Mesenchymal stem cell (in vitro differentiated cells and primary cell): Measurements from ENCODE around the gene RIPK3.
"Not testable (repeated sequence)": the region's sequence is repeated elsewhere in the genome, so short reads cannot be mapped to it uniquely, and the experiment has no call there.

Experiments
- DNase-seq: peaks from one replicate; pipeline ENCODE4 v3.0.0-alpha.2; 2013
- H2AFZ ChIP-seq: one replicate; pipeline ENCODE4 v1.6.1; 2013; ENCODE audit warnings: low read depth, mild to moderate bottlenecking, control low read depth, inconsistent platforms, low read length, moderate library complexity
- H2AK5ac ChIP-seq: 2 replicates; pipeline ENCODE4 v1.6.1; 2013; ENCODE audit warnings: low read length, moderate library complexity, mild to moderate bottlenecking, inconsistent platforms; ENCODE audit not compliant: severe bottlenecking
- H2BK120ac ChIP-seq: one replicate; pipeline ENCODE4 v1.6.1; 2013; ENCODE audit warnings: low read depth, mild to moderate bottlenecking, inconsistent platforms, low read length, moderate library complexity
- H2BK12ac ChIP-seq, 2 experiments: one replicate each; pipeline ENCODE4 v1.6.1; 2013; ENCODE audit warnings: inconsistent platforms in 2 of 2, low read length in 2 of 2, mild to moderate bottlenecking in 2 of 2, moderate library complexity in 2 of 2, control low read depth in 1 of 2
- H2BK15ac ChIP-seq: one replicate; pipeline ENCODE4 v1.6.1; 2013; ENCODE audit warnings: mild to moderate bottlenecking, low read depth, inconsistent platforms; ENCODE audit not compliant: poor library complexity, severe bottlenecking
- H2BK5ac ChIP-seq: 2 replicates; pipeline ENCODE4 v1.6.1; 2013; ENCODE audit warnings: low read depth, mild to moderate bottlenecking, low read length, control low read depth, inconsistent platforms; ENCODE audit not compliant: poor library complexity, severe bottlenecking
- H3K14ac ChIP-seq, 2 experiments: one replicate each; pipeline ENCODE4 v1.6.1; 2013; ENCODE audit warnings: inconsistent platforms in 2 of 2, low read length in 2 of 2, control low read depth in 1 of 2, mild to moderate bottlenecking in 1 of 2, moderate library complexity in 1 of 2
- H3K18ac ChIP-seq, 2 experiments: one replicate each; pipeline ENCODE4 v1.6.1; 2013; ENCODE audit warnings: inconsistent platforms in 2 of 2, low read length in 2 of 2, control low read depth in 1 of 2, low read depth in 1 of 2, mild to moderate bottlenecking in 1 of 2
- H3K23ac ChIP-seq, 2 experiments: one replicate each; pipeline ENCODE4 v1.6.1; 2013; ENCODE audit warnings: inconsistent platforms in 2 of 2, low read length in 2 of 2, mild to moderate bottlenecking in 2 of 2, moderate library complexity in 2 of 2, control low read depth in 1 of 2
- H3K27ac ChIP-seq: 2 replicates; pipeline ENCODE4 v1.5.1; 2013; ENCODE audit warnings: mild to moderate bottlenecking, moderate library complexity, low read length, control low read depth, inconsistent platforms; ENCODE audit not compliant: poor library complexity, severe bottlenecking
- H3K27me3 ChIP-seq, 2 experiments: 2 replicates each; pipeline versions ENCODE4 v1.6.1 to v1.7.0; 2013; ENCODE audit warnings: low read length in 2 of 2, mild to moderate bottlenecking in 2 of 2, moderate library complexity in 2 of 2, control low read depth in 1 of 2, inconsistent platforms in 1 of 2; ENCODE audit not compliant: control insufficient read depth in 1 of 2, insufficient read depth in 1 of 2
- H3K36me3 ChIP-seq, 2 experiments: 2 replicates each; pipeline versions ENCODE4 v1.6.1 to v1.7.0; 2013; ENCODE audit warnings: low read length in 2 of 2, control low read depth in 1 of 2, inconsistent platforms in 1 of 2, low read depth in 1 of 2, mild to moderate bottlenecking in 1 of 2; ENCODE audit not compliant: insufficient read depth in 2 of 2, control insufficient read depth in 1 of 2
- H3K4ac ChIP-seq, 2 experiments: one replicate each; pipeline ENCODE4 v1.6.1; 2013; ENCODE audit warnings: inconsistent platforms in 2 of 2, low read length in 2 of 2, mild to moderate bottlenecking in 2 of 2, moderate library complexity in 2 of 2, control low read depth in 1 of 2, low read depth in 1 of 2
- H3K4me1 ChIP-seq: 2 replicates; pipeline ENCODE4 v1.6.1; 2013; ENCODE audit warnings: low read depth, low read length, control low read depth; ENCODE audit not compliant: control insufficient read depth, insufficient read depth
- H3K4me2 ChIP-seq: 2 replicates; pipeline ENCODE4 v1.6.1; 2013; ENCODE audit warnings: low read length, mild to moderate bottlenecking, inconsistent platforms; ENCODE audit not compliant: poor library complexity, severe bottlenecking
- H3K4me3 ChIP-seq, 2 experiments: 2 replicates each; pipeline versions ENCODE4 v1.5.1 to v1.7.0; 2013; ENCODE audit warnings: low read length in 2 of 2, mild to moderate bottlenecking in 2 of 2, control low read depth in 1 of 2, low read depth in 1 of 2; ENCODE audit not compliant: insufficient read depth in 1 of 2
- H3K79me1 ChIP-seq: replicated peaks from 2 replicates; pipeline ENCODE4 v1.6.1; 2013; ENCODE audit warnings: mild to moderate bottlenecking, control low read depth, low read length, inconsistent platforms; ENCODE audit not compliant: poor library complexity, severe bottlenecking
- H3K9ac ChIP-seq: 2 replicates; pipeline ENCODE4 v1.7.0; 2013; ENCODE audit warnings: mild to moderate bottlenecking, low read length, moderate library complexity
- H3K9me3 ChIP-seq: 2 replicates; pipeline ENCODE4 v1.7.0; 2013; ENCODE audit warnings: mild to moderate bottlenecking, low read length; ENCODE audit not compliant: control insufficient read depth
- H4K8ac ChIP-seq: one replicate; pipeline ENCODE4 v1.6.1; 2013; ENCODE audit warnings: inconsistent platforms, mild to moderate bottlenecking, low read length, moderate library complexity
- H4K91ac ChIP-seq: one replicate; pipeline ENCODE4 v1.6.1; 2013; ENCODE audit warnings: mild to moderate bottlenecking, low read length, inconsistent platforms
- WGBS: methylation state at CpG from one replicate; pipeline ENCODE4 v1.1.7; 2013; ENCODE audit warnings: mixed read lengths; 5-methylcytosine and 5-hydroxymethylcytosine counted together

The RIPK3 gene

DNA sequence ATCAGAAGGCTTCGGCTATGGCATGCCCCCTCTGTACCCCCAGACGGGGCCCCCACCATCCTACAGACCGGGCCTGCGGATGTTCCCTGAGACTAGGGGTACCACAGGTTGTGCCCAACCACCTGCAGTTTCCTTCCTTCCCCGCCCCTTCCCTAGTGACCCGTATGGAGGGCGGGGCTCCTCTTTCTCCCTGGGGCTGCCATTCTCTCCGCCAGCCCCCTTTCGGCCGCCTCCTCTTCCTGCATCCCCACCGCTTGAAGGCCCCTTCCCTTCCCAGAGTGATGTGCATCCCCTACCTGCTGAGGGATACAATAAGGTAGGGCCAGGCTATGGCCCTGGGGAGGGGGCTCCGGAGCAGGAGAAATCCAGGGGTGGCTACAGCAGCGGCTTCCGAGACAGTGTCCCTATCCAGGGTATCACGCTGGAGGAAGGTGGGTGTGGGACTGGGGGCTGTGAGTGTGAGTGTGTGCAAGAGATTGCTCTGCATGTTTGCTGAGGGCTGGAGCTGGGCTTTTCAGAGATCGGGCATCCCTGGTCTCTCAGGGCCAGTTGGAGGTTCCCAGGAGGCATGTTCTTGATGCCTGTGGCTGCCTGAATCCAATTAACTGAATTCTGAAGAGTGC is 36.8 kb upstream of the RIPK3 start:
- H3K27me3 ChIP-seq, result no peaks in the 10 kb centered on the region

DNA sequence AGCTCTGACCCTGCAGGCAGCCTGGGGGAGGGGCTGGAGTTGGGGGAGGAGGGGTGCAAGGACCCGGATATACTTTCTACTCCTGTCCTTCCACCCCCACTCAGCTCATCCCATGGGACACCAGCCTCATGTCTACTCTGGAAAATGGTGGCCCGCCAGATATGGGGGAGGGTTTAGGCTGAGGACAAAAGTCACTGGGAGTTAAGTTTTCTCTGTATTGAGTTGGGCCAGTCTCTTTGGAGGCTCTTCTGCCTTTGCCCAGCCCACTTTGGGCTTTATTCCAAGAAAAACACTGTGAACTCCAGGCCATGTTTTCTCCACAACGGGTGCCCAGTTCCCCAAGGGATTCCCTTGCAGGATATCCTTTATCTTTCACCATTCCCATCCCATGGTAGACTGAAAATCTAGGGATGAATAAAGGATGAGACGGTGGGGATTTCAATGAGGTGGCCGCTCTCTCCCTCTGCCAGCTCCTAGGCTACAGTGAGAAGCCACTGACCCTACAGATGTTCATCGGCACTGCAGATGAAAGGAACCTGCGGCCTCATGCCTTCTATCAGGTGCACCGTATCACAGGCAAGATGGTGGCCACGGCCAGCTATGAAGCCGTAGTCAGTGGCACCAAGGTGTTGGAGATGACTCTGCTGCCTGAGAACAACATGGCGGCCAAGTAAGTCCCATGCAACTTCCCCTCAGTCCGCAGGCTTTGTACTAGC is 33.1 kb upstream of the RIPK3 start:
- Histone ChIP-seq H3K23ac (no peak overlapping the region), H2BK12ac (no peak overlapping the region), H3K18ac (no peak overlapping the region), H3K4me1 (peaks cover 21% of the 10 kb centered on the region), H4K8ac (no peak overlapping the region), H2BK5ac (no peak overlapping the region), H4K91ac (no peak overlapping the region), H3K14ac (no peak overlapping the region), H2BK15ac (no peak overlapping the region), H3K36me3 (peaks cover 63 to 81% of the 10 kb centered on the region in 2 experiments), H3K4ac (no peak overlapping the region), H3K9ac (no peak overlapping the region), H3K4me2 (no peak overlapping the region), H3K9me3 (no peaks in the 10 kb centered on the region), H3K79me1 (peaks cover 12% of the 10 kb centered on the region), H2AK5ac (no peak overlapping the region), H2AFZ (no peak overlapping the region), H2BK120ac (no peak overlapping the region), H3K4me3 (no peak overlapping the region), H3K27ac (no peak overlapping the region), H3K27me3 (no peaks in the 10 kb centered on the region)
- 99% methylated on average over 9 of the region's 12 CpGs for WGBS
- no peak for DNase-seq

More for the DNA sequence above, 36.8 kb upstream of the RIPK3 start:
- Histone ChIP-seq H2BK15ac (no peak overlapping the region), H2AFZ (no peak overlapping the region), H3K9ac (no peak overlapping the region), H3K14ac (no peak overlapping the region), H3K4me2 (no peak overlapping the region), H4K8ac (no peak overlapping the region), H3K79me1 (no peaks in the 10 kb centered on the region), H4K91ac (no peak overlapping the region), H3K4me1 (peaks cover 5% of the 10 kb centered on the region), H3K18ac (no peak overlapping the region), H3K27ac (no peak overlapping the region), H2BK5ac (no peak overlapping the region), H3K36me3 (peaks cover 58 to 75% of the 10 kb centered on the region in 2 experiments), H3K23ac (no peak overlapping the region), H2AK5ac (no peak overlapping the region), H3K4me3 (no peak overlapping the region), H3K9me3 (no peaks in the 10 kb centered on the region), H2BK120ac (no peak overlapping the region), H2BK12ac (no peak overlapping the region), H3K4ac (no peak overlapping the region)
- DNase-seq, result no peak
- WGBS, result 70% methylated on average over 11 of the region's 16 CpGs

GRCh38 chr14:24371605-24372004 is 31.8 kb upstream of the RIPK3 start:
- not testable (repeated sequence) for H2AK5ac ChIP-seq, H3K4me2 ChIP-seq, H2AFZ ChIP-seq, H2BK120ac ChIP-seq, H2BK15ac ChIP-seq, H3K23ac ChIP-seq, H4K91ac ChIP-seq, H3K9me3 ChIP-seq, H3K27me3 ChIP-seq, H3K14ac ChIP-seq, H2BK12ac ChIP-seq, H3K27ac ChIP-seq, H3K4ac ChIP-seq, H2BK5ac ChIP-seq, DNase-seq, H3K18ac ChIP-seq
- Histone ChIP-seq H3K36me3 (peaks cover 52 to 69% of the 10 kb centered on the region in 2 experiments), H3K4me1 (peaks cover 28% of the 10 kb centered on the region), H3K9ac (peak overlapping the region; percentile 7), H3K79me1 (peaks cover 12% of the 10 kb centered on the region), H4K8ac (peak overlapping the region; percentile 9), H3K4me3 (peak overlapping the region in 1 of 2 experiments; percentile 89)
- WGBS, result 97% methylated on average over 3 of the region's 3 CpGs

DNA sequence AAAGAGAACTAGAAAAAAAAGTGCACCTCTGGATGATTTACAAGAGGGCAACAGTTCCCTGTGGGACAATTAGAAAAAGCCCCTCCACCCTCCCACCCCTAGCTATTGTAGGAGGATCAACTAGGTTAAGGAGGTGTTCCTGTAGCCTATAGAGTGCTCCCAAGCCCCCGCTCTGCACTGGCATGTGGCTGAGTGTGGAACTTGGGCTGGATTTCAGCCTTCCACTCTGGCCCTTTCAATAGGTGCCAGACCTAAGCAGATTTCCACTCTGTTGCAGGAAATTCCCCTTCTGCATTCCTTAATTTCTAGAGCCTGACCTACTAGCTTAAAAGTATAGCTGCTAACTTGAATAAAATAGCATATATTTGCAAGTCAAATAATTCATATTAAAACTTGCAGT is 31.0 kb upstream of the RIPK3 start:
- H3K9ac ChIP-seq, result peak overlapping the region; percentile 7
- no peaks in the 10 kb centered on the region for H3K27me3 ChIP-seq
- WGBS, result no CpG with 5 or more reads among the region's 1 CpG
- no peak overlapping the region for H3K18ac ChIP-seq
- H3K9me3 ChIP-seq, result no peaks in the 10 kb centered on the region
- H3K79me1 ChIP-seq, result peaks cover 12% of the 10 kb centered on the region
- H3K4me2 ChIP-seq, result no peak overlapping the region
- H3K36me3 ChIP-seq, result peaks cover 43 to 60% of the 10 kb centered on the region in 2 experiments
- no peak overlapping the region for H2BK5ac ChIP-seq
- H2AFZ ChIP-seq, result no peak overlapping the region
- H4K8ac ChIP-seq, result no peak overlapping the region
- H3K4me1 ChIP-seq, result peaks cover 33% of the 10 kb centered on the region
- no peak for DNase-seq
- H3K14ac ChIP-seq, result no peak overlapping the region
- no peak overlapping the region for H3K23ac ChIP-seq
- no peak overlapping the region for H3K4ac ChIP-seq
- no peak overlapping the region for H3K27ac ChIP-seq
- H2BK15ac ChIP-seq, result no peak overlapping the region
- H4K91ac ChIP-seq, result no peak overlapping the region
- H2BK12ac ChIP-seq, result no peak overlapping the region
- H2AK5ac ChIP-seq, result no peak overlapping the region
- peak overlapping the region in 1 of 2 experiments; percentile 89 for H3K4me3 ChIP-seq
- H2BK120ac ChIP-seq, result no peak overlapping the region
